HG03139 (cell line): ENCODE data around the gene RHEB.

Experiments
- ATAC-seq: cut with Tn5 transposase; IDR thresholded peaks from one replicate; pipeline ENCODE4 v1.9.1; 2021; ENCODE audit not compliant: unreplicated experiment

Gene RHEB

DNA sequence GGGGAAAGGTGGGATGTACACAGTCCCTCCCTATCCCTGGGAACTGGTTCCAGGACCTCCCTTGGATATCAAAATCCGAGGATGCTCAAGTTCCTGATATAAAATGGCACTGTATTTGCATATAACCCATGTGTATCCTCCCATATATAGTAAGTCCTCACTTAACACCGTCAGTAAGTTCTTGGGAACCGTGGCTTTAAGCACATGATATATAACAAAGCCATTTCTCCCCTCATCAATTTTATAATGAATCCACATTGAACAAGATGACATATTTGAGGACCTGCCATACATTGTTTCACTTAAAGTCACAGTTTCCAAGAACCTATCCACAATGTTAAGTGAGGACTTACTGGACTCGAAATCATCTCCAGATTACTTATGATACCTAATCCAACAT is 85.1 kb downstream of the RHEB start:
- ATAC-seq = no peak

DNA sequence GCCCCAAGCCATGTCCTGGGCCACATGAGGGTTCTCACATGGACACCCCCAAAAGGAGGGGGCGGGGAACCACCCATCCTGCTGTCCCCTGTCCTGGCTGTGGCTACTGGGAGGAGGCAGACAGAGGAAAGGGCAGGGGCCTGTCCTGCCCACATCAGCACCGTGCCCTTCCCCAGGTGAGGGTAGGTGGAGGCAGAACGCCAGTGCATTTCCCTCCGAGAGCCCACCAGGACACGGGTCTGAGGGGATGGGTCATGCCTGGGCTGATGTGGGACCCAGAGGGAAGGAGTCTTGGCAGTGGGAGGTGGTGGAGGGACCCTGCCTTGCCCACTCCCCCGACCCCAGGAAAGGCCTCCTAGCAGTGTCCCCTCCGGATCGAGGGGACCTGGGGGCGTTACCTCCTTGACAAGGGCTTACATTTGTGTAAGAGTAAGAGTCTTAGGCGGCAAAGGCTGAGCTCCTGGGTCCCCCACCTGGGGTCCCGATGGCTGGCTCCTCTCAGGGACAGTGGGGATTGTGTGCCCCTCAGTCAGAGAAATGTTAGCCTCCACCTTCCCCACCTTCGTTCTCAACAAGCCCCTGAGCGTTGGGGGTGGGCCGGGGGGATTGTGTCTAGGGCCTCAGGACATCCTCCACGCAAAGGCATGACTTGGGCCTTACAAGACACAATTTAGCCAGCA is 85.8 kb downstream of the RHEB start:
- ATAC-seq = no peak

DNA sequence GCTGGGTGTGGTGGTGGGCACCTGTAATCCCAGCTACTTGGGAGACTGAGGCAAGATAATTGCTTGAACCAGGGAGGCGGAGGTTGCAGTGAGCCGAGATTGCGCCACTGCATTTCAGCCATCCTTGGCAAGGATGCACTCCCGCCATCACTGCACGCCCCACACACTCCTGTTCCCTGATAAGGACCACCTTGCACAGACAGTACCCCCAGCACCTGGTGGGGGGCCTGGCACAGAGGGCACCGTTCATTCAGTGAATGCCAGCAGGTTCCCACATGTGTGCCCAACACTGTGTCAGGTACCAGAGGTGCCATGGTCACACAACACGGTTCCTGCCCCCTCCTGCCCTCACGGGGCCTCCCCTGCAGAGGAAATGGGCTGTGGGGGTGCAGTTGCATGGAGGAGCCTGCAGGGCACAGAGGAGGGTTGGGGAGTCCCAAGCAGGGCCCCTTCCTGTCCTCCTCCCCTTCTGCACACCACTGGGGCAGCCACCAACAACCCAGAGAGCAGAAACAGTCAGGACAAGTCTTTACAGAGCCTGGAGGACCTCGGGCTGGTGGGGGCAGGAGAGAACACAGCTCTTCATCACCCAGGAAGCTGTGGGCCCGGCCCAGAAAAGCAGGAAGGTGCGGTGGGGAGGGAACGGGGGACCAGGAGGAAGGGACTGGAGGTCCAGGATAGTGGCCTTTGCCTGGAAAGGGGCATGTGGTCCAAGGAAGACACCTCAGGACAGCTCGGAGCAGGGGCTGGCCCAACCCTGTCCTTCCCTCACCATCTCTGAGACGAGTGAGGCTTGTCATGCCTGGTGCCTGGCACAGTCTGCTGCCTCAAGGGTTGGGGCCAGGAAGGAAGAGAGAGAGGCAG is 86.8 kb downstream of the RHEB start:
- ATAC-seq = peak; percentile 52

DNA sequence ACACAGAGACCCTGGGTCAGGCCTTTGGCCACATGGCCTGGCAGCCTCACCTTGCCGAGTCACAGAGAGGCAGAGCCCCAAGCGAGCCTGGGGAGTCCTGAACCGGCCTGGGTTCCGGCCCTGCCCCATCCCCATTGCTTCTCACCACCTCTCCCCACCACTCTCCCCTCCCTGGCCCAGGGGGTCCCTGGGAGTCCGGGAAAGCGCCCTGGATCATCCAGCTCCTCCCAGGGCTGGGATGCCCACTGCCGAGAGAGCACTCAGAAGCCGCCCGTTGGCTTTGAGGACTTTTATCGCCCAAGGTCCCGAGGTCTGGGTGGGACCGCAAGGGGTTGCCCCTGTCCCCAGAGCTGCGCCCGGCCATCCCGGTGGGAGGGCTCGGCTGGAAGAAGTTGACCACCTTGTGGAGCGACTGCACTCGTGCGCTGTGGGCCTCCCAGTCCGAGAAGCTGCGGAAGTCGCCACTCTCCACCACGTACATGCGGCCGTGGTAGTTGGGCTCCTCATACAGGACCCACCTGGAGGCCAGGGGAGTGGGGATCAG is 87.9 kb downstream of the RHEB start:
- ATAC-seq = no peak

DNA sequence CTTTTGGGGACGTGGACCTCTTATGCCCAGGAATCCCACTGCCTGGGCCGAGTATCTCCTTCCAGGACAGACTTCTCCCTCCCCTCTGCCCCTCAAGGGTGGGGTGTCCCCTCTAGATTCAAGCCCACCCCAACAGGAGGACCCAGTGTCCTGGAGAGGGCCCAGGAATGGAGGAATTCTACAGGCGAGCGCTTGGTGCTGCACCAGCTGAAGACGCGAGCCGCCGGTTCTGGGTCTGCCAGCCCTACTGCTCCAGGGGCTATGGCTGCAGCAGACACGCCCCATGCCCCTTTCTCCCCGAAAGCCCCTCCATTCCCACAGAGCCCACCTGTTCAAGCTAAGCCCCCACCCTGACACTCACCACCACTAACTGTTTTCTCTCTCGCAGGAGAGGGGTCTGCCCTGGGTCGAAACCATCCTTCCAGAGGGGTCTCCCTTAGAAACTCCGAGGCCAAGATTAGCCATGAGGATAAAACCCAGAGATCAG is 88.4 kb downstream of the RHEB start:
- no peak for ATAC-seq

DNA sequence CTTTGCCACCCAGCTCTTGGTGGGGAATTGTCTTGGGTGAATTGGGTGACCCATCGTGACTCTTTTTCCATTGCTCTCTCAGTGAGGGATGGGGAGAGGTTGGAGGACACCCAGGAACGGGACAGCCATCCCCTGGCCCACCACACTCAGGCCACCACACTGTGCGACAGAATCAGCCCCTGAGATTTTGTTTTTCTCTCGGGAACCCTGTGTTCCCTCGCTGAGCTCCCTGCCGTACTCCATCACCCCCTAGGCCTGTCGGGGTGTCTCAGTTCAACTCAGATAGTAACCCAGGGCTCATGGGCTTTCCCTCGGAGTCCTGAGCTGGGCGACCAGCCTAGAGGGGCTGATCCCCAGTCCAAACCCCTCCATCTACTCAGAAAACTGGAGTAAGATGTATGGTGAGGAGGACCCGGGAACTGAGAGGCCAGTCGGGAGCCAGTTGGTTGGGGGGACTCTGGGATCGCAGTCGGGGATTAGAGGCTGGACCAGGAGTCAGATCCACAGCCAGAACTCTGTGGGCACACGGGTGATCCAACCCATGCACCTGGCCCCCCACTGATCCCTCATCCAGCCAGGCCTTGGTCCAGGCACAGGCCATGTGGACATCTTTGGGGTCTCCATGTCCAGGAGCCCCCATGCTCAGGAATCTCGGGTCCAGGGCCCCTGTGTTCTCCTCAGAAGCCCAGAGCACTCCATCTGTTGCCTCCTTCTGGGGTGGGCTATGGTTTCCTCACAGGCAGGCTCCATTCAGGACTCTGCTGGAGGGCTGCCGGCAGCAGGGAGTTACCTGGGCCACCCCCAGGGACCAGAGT is 89.1 kb downstream of the RHEB start:
- no peak for ATAC-seq

DNA sequence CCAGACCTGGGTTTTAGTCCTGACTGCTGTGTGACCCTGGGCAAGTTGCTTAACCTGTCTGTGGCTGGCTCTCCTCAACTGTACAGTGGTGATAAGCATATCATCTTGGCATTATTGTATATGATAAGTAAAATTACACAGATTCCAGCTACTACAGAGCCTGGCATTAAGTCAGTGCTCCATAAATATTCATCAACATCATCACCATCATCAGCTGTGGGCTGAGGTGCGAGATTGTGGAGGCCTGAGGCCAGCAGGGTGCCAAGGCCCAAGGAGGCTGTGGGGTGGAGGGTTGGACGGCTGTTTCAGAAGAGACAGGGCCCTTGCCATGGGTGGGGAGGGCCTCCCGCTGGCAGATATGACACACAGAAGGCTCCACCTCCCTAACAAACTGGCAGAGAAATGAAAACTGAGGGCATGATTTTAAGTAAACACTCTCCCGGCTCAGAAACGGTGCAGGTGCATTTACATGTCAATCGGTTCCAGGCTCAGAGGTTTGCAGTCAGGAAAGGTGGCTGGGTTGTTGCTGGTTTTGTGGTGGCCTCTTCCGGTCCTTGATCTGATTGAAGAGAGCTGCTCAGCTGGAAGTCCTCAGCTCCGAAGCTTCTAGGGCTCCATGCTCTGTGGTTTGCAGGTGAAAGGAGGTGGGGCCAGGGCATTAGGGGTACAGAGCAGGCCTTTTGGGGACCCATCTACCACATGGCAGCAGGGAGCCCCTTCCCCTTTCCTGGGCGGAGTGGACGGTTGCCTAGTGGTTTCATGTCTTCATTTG is 89.9 kb downstream of the RHEB start:
- ATAC-seq = no peak

DNA sequence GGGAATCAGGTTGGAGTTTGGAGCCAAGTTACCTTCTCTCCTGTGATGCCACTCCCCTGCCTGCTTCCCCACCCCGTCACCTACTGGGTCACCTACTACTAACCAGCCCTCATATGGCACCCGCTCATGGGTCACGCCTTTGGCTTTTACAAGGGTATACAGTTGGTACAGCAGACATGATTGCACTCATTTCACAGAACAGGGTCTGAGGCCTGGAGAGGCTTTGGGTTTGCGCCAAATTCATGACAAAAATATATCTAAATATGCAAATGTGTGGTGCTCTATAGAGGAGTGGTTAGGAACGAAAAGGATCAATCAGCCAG is 90.5 kb downstream of the RHEB start:
- no peak for ATAC-seq

DNA sequence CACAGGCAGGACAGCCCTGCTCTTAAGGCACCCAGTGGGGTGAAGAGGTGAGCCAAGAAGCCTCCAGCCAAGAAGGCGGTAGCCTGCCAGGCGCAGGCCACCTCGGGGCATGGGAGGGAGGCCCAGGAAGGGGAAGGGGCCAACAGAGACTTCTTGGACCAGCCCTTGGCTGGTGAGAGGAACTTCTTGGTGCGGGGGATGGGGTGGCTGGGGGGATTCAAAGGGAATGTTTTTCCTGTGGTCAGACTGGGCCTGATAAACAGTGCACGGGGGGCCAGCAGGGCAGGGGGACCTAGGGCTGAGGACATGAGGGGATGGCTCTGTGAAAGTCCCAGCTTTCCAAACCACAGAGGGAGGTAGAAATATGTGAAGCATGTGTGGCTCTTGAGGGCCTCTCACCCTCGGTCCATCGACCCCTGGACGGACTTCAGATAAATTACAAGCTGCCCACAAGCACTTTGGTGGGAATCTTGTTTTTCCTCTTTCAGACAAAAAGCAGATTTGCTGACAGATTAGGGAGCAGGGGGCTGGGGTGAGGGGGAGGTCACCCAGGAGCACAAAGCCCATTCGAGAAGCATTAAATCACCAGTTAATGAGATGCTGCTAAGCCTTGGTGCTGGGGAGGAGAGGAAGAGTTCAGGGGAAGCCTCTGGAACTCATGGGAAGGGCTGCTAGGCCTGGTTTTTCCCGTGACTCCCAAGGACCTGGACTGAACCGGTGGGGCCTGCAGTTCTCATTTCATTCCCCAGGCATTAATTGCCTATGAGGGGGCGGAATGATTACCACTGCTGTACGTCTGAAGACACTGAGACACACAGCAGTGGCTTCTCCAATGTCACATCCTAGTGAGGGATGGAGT is 91.1 kb downstream of the RHEB start:
- ATAC-seq = no peak

DNA sequence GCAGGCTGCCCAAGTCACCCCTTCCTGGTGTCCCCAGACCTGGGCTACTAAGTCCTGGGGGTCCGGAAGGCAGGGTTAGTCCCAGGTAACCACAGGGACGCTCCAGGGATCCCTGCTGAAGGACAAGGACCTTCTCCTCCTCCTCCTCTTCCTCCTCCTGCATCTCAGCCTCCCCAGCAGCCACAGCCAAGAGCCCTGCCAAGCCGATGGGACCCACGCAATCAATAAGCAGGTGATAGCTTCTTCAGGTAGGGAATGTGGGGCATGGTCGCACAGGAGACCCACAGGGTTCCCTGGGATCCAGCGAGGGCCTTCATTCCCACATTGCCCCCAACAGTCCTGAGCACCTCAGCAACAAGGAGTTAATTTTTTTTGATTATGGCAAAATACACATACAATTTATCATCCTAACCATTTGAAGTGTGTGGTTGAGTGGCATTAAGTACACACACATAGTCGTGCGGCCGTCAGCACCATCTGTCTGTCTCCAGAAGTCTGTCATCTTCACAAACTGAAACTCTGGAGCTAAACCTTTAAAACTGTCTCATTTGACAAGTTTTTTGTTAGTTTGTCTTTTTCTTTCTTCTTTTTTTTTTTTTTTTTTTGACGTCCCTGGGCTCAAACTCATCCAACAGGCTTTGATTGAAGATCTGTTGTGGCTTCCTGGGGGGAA is 91.9 kb downstream of the RHEB start:
- no peak for ATAC-seq

DNA sequence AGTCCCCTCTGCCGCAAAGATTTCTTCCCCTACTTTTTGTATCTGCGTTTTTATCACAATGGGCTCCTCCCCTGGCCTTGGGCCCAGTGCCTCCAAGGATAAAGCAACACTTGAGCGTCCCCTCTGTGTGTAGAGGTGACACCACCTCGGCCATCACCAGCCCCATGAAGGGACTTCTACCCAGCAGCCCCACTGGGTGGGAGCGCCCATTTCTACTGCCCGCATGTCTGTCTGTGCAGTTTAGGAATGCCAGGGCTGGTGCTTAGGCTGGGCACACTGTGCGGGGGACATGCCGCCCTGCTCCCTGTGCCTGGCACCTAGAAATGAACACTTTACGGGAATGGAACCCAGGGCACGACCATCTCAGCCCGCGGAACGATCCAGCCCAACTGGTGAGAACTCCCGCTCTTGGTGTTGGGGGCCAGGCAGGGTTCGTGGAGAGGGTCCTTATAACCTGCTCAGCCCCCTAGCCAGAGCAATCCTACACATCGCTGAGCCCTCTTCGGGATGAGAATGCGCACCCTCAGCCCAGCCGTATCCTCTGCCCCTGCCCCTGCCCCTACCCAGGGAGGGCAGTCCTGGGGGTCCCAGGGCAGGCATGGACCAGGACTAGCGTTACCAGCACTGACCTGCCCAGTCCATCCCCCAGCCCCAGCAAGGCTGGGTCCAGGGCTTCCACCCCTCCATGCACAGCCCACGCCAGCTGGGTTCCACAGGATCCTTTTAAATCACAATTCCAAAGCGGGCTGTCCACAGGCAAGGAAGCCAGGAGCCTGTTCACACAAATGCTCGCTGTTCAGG is 92.6 kb downstream of the RHEB start:
- no peak for ATAC-seq

DNA sequence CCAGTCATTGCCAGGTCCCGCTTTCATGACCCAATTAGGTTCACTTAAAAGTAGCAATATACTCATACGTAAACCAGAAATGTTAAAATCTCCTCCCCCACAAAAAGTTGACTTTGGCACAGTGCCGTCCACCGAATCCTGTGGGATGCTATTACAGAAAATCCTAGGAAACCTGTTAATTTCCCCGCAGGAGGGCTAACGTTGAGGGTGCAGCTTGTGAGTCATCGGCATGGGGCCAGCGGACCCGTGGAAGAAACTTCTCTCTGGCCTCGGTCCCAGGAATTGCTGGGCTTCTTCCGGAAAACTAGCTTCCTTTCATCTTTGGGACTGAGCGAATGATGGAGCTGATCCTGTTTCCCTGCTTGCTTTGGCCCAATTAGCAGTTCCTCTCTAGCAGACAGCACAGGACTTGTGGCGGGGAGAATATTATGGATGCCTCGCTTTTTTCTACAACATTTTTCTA is 93.2 kb downstream of the RHEB start:
- no peak for ATAC-seq

DNA sequence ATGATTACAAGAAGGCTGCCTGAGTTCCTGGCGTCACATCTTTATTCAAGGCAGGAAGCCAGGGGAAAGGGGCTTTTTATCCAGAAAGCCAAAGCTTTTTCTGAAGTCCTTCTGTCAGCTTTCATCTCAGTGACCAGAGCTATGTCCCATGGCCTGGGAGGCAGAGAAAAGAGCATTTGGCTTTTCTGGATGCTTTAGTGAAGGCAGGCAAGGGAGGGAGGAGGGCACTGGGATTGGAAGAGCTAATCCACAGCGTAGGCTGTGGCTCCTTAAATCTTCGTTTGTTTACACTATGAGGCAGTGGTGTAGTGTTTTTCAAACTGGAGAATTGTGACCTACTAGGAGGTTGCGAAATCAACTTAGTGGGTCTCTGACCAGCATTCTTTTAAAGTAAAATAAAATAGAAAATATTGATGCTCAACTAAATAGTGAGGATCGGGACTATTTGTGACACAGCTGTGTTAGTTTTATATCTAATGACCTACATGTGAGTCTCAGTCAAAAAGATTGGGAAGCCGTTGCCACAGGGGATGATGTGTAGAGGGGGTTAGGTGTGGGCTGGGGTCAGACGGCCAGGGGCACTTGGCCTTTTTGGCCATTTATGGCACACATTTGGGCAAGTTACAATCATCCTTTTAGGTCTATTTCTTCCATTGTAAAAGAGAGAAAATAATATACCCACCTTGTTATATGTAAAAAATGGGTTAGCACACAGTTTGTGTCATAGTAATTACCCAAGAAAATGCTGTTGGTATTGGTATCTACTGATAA is 93.8 kb downstream of the RHEB start:
- ATAC-seq = no peak

DNA sequence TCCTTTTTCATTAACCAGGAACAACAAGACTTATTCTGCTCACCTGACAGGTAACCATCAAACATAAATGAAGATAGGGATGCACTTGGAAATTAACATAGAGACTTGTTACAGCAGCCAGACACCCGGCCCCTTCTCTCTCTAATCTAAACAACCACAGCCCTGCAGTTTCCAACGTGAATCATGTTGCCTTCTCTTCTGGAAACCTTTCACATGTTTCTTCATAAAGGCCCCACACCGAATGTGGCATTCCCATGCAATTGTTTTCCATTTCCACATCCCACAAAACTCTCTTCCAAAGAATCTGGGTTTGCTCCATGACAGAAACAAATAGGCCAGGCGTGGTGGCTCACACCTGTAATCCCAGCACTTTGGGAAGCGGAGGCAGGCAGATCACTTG is 94.9 kb downstream of the RHEB start:
- no peak for ATAC-seq

DNA sequence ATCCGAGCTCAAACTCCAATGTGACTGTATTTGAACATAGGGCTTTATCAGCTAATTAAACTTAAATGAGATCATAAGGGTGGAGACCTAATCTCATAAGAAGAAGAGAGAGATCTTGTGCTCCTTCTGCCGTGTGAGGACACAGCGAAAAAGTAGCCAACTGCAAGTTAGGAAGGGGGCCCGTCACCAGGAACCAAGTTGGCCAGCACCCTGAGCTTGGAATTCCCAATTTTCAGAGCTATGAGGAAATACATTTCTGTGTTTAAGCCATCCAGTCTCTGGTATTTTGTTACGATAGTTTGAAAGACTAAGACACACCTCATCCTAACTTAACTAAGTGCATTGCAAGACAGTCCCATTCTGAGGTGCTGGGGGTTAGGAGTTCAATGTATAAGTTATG is 95.8 kb downstream of the RHEB start:
- no peak for ATAC-seq

DNA sequence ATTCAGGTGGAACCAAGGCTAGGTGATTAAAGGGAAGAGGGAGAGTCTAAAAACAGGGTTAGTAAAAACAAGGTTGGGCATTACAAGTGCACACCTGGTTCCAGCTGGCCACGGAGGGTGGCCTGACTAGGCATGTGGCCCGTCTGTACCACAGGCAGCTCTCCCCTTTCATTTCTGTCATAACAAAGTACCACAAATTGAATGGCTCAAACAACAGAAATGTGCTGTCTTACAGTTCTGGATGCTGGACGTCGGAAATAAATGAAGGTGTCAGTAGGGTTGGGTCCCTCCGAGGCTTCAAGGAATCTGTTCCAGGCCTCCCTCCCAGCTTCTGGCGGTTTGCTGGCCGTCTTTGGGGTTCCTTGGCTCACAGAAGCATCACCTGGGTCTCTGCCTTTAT is 96.5 kb downstream of the RHEB start:
- no peak for ATAC-seq

DNA sequence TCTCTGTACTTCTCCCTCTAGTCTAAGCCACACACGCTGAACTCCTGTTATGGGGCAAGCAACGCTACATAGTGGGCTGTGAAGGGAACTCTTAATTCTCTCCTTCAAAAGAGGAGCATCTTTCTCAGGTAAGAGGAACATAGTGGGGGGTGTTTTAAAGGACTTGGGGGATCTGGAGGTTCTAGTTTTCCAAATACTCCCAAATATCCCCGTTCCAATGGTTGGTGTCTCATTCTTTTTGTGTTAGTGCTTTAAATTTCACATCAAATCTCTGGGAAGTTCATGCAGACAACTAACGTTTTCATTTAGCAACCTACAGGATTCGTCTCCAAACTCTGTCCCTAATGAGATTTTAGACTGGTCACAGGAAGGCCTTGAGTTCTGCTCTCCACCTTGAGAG is 97.5 kb downstream of the RHEB start:
- ATAC-seq = no peak

DNA sequence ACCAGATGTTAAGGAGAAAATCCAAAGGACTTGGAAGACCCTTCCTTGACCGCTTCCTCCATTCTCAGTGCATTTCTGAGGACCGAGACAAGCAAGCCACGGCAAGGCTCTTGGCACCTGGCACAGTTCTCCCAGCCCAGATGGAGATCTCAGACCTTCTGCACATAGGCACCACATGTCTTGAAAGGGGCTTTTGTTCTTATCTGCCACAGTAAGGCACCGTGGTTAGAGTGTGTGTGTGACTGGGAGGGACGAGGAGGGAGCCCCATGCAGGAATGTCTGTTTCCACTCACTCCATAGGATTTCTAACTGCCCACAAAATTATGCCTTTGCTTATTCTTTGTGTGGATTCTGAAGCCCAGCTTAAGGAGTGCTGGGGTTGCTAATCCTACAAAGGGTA is 99.6 kb downstream of the RHEB start:
- no peak for ATAC-seq
